HG03175 (cell line): ENCODE measurements around the gene LILRA1.
"Not testable (repeated sequence)": the region's sequence is repeated elsewhere in the genome, so short reads cannot be mapped to it uniquely, and the experiment has no call there.

Experiments used
- ATAC-seq: cut with Tn5 transposase; IDR thresholded peaks from one replicate; pipeline ENCODE4 v1.9.1; 2021; ENCODE audit warnings: mild to moderate bottlenecking, moderate library complexity; ENCODE audit not compliant: unreplicated experiment

Gene LILRA1

DNA sequence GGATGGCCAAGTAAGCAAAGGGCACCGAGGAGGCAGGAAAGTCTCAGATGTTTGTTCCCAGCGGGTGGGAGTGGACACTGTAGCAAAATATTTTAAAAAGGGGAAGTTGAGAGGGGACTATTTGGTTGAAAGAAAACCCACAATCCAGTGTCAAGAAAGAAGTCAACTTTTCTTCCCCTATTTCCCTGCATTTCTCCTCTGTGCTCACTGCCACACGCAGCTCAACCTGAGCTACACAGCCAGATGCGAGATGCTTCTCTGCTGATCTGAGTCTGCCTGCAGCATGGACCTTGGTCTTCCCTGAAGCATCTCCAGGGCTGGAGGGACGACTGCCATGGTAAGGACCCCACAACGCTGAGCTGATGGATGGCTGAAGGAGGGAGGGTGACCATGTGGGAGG lies at the start of gene LILRA1:
LILRA1 (plus strand) TSS at position 188 of the 400 bp plus-strand sequence. CDS start 613 bp downstream, outside the sequence.
- ATAC-seq: not testable (repeated sequence)

GRCh38 chr19:54548806-54549205 lies 44.6 kb upstream of the LILRA1 start:
- no peak for ATAC-seq

GRCh38 chr19:54549224-54549623 lies 44.2 kb upstream of the LILRA1 start:
- no peak for ATAC-seq

GRCh38 chr19:54551293-54551692 lies 42.1 kb upstream of the LILRA1 start:
- peak; percentile 65 for ATAC-seq

DNA sequence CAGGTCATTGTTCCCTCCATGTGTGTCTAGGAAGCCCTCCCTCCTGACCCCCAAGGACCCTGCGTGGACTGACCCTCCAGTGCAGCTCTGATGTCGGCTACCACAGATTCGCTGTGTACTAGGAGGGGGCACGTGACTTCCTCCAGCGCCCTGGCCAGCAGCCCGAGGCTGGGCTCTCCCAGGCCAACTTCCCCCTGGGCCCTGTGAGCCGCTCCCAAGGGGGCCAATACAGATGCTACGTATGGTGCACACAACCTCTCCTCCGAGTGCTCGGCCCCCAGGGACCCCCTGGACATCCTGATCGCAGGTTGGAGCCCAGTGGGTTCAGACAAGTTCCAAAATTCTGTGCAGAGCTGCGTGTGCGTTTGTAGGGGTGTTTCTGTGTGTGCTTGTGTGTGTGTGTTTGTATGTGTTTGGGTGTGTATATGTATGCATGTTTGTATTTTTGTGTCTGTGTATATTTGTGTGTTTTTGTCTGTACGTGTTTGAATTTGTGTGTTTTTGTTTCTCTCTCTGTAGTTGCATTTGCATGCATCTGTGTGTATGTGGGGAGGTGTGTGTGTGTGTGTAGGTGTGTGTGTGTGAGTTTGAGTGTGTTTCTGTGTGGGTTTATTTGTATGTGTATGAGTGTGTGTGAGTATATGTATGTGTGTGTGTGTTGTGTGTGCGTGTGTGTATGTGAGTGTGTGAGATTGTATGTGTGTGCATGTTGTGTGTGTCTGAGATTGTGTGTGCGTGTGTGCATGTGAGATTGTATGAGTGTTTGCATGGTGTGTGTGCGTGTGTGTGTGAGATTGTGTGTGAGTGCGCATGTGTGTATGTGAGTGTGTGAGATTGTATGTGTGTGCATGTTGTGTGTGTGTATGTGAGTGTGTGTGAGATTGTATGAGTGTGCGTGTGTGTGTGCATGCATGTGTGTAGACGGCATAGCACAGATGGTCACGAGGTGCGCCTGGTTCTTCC lies 41.2 kb upstream of the LILRA1 start:
- peak; percentile 63 for ATAC-seq

DNA sequence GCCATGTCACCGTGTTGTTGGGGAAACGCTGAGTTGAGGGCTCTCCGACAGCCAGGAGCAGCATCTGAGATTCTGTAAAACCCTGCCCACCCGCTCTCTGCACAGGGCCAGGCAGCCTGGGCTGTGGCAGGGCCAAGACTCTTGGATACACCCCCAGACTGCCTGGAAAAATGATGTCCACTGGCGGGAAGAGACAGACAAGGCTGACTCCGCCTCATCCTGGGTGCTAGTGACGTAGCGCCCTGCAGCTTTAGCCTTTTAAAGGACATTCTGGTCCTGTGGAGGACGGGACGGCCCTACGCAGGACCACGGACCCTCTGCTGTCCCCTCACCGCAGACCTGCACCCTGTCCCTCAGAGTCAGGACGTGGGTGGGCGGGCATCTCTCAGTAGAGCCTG lies 40.5 kb upstream of the LILRA1 start:
- ATAC-seq: no peak

- no peak for ATAC-seq
These were observed 39.4 kb upstream of the LILRA1 start for GRCh38 chr19:54554006-54554405.

DNA sequence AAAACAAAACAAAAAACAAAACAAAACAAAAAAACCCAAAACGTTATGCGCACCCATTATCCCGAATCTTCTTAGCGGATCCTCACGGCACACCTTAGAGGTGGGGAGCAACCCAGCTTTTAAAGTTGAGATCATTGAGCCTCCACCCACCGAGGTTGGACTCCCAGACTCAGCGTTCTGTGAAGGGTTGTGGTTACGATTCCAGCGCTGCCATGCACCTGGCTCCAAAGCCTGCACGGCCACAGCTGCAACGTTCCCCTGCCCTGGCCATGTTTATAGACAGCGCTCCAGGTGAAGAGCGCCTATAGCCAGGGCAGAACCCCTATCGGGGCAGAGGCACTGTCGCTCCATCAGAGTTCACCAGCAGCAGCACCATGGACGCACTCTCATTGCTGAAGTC lies 38.5 kb upstream of the LILRA1 start:
- ATAC-seq: no peak

GRCh38 chr19:54556194-54556593 lies 37.2 kb upstream of the LILRA1 start:
- no peak for ATAC-seq

DNA sequence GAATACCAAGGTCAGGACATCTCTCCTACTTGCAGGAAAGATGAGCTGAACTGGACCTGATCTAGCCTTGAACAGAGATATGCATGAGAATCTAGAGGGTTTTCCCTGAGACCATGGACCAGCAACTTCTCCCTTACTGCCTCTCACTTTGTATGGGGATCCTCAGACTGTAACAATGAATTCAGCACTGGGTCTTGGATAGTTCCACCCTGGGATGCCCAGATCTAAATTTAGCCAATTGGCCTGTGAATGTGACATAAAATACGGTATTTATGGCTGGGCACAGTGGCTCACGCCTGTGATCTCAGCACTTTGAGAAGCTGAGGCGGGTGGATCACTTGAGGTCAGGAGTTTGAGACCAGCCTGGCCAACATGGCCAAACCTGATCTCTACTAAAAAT lies 35.1 kb upstream of the LILRA1 start:
- no peak for ATAC-seq

GRCh38 chr19:54560881-54561385 lies 32.5 kb upstream of the LILRA1 start:
- no peak for ATAC-seq

GRCh38 chr19:54561840-54562239 lies 31.6 kb upstream of the LILRA1 start:
- ATAC-seq: no peak

GRCh38 chr19:54563206-54563605 lies 30.2 kb upstream of the LILRA1 start:
- not testable (repeated sequence) for ATAC-seq

DNA sequence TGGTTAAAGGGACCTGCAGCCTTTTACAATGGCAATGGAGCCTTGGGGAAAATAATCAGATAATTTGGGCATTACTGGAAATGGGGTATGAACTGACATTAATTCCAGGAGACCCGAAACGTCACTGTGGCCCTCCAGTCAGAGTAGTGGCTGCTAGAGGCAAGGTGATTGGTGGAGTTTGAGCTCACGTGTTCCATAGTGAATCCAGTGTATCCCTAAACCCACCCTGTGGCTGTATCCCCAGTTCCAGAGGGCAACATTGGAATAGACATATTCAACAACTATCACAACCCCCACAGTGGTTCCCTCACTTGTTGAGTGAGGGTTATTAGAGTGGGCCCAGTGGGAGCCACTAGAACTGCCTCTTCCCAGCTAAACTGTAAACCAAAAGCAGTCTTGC lies 23.1 kb upstream of the LILRA1 start:
- no peak for ATAC-seq

DNA sequence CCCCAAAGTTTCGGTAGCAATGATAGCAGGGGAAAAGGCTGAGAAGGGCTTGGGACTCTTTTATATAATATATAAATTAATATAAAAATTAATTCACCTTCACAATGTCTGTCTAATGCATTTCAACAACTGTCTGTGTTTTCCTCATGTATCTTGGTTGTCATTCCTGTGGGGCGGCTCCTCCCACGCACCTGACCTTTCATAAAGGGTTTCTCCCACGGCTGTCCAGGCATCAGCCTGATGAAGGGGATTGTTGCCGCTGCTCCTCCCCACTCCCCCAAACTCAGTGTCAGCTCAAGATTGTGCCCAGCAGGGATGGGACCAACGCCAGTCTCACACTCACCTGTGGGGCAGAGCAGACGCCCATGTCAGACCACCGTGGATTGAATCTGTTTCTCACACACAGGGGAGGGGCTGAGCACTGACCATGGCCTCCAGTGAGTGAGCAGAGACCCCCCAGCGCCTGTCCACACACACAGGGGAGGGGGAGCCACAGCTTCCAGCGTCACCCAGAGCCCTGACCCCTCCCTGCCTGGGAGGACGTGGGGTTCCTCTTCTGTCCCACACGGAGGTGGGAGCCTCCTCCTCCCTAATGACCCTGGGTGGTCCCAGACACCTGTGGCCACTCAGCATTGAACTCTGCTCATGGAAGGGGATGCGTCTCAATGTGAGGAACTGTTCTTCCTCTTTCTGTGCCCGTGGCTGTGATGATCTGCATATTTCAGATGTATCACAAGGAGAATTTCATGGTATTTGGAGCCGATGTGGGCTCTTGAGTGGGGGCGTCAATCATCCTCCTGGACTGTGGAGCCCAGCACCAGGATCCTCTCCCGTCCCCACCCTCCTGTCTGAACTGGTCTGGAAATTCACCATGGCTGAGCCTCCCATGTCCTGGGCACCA lies 21.5 kb upstream of the LILRA1 start:
- not testable (repeated sequence) for ATAC-seq

- no peak for ATAC-seq
These were observed 20.6 kb upstream of the LILRA1 start for GRCh38 chr19:54572696-54573311.

DNA sequence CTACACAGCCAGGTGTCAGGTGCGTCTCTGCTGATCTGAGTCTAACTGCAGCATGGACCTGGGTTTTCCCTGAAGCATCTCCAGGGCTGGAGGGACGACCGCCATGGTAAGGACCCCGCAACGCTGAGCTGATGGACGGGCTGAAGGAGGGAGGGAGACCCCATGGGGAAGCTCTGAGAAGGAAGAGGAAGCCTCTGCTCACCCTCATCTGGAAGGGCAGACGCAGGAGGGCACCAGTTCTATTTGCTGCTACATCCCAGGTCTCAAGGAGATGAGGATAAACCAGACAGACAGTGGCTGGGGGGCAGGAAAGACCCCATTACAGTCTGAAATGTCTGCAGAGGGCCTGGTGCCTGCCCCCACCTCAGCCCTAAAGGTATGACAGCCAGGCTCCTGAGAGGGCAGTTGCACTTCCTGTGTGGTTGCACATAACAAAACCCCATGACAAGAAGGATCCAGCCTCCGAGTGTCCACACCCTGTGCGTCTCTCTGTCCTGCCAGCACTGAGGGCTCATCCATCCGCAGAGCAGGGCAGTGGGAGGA lies 20.0 kb upstream of the LILRA1 start, which contains the start of gene LILRA2:
LILRA2 (plus strand) TSS at position 461 of the 543 bp plus-strand sequence. CDS start 89 bp downstream, outside the sequence.
- ATAC-seq: peak; percentile 64

- no peak for ATAC-seq
These were observed 19.4 kb upstream of the LILRA1 start for GRCh38 chr19:54574051-54574450.

- no peak for ATAC-seq
These were observed 18.8 kb upstream of the LILRA1 start for GRCh38 chr19:54574527-54575056.

DNA sequence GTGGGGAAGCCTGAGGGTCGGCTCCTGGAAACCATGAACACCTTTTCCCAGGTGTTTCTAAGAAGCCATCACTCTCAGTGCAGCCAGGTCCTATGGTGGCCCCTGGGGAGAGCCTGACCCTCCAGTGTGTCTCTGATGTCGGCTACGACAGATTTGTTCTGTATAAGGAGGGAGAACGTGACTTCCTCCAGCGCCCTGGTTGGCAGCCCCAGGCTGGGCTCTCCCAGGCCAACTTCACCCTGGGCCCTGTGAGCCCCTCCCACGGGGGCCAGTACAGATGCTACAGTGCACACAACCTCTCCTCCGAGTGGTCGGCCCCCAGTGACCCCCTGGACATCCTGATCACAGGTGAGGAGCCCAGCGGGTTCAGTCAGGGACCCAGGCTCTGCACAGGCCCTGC lies 18.2 kb upstream of the LILRA1 start:
- ATAC-seq: not testable (repeated sequence)
